GM12878 (cell line): ENCODE measurements around the gene RAB3IL1. TPM values are rescaled to one million over a fixed set of nuclear protein-coding genes. Genes with fewer than 3 reads are reported as not detected.

Experiments used
- ATAC-seq: fragments of 200-7000 bp; cut with Tn5 transposase; 3 replicates; pipeline ENCODE4 v1.9.1; 2020; ENCODE audit warnings: mild to moderate bottlenecking, moderate library complexity
- BruUV-seq: library from RNA; stranded (reverse); fragments of 400-500 nt; replicated peaks from 2 replicates; lab custom pipeline; 2021; lab: Mats Ljungman, UMichigan
- CTCF ChIA-PET: fragments of 300-600 bp; sonication (Branson Sonifier 250); formaldehyde crosslinking; extraction: SDS; loops from one replicate; lab custom pipeline; 2021; ENCODE audit warnings: inconsistent platforms; lab: Yijun Ruan, JAX
- POLR2A ChIA-PET: fragments of 350-600 bp; formaldehyde crosslinking; extraction: SDS; loops from one replicate; lab custom pipeline; 2021; ENCODE audit warnings: inconsistent platforms; lab: Charles Lee
- RAD21 ChIA-PET: fragments of 300-600 bp; sonication (Branson Sonifier 250); formaldehyde crosslinking; loops from one replicate; lab custom pipeline; 2023; ENCODE audit warnings: antibody characterized with exemption; ENCODE audit not compliant: unreplicated experiment; lab: Charles Lee
- SMC1A ChIA-PET: fragments of 300-600 bp; sonication (Branson Sonifier 250); formaldehyde crosslinking; loops from one replicate; lab custom pipeline; 2023; ENCODE audit not compliant: unreplicated experiment, uncharacterized antibody; lab: Charles Lee
- DNase-seq: peaks from one replicate; pipeline ENCODE4 v3.0.0-alpha.2; 2011; ENCODE audit warnings: low read depth, low spot score
- FAIRE-seq: peaks from 3 replicates; lab custom pipeline; 2011; peaks lifted over from hg19 to GRCh38; lab: Jason Lieb, UNC
- H2AFZ ChIP-seq: 2 replicates; pipeline ENCODE4 v1.6.0; 2011; ENCODE audit warnings: low read depth, low read length, control low read depth; ENCODE audit not compliant: control insufficient read depth
- H3K27ac ChIP-seq: 2 replicates; pipeline ENCODE4 v1.5.1; 2011; ENCODE audit warnings: control low read depth; ENCODE audit not compliant: control insufficient read depth, insufficient read depth
- H3K27me3 ChIP-seq, 2 experiments: replicated peaks in 1 of 2; 2 replicates each; pipeline versions ENCODE4 v1.6.0 to v1.6.1; 2011; ENCODE audit warnings: low read length in 1 of 2; ENCODE audit not compliant: control insufficient read depth in 2 of 2, insufficient read depth in 2 of 2
- H3K36me3 ChIP-seq, 2 experiments: 2 replicates each; pipeline ENCODE4 v1.5.1; 2011; ENCODE audit warnings: low read length in 1 of 2; ENCODE audit not compliant: control insufficient read depth in 2 of 2, insufficient read depth in 2 of 2
- H3K4me1 ChIP-seq: 2 replicates; pipeline ENCODE4 v1.6.1; 2011; ENCODE audit warnings: mild to moderate bottlenecking, low read length, moderate library complexity, mixed read lengths; ENCODE audit not compliant: control insufficient read depth, insufficient read depth
- H3K4me2 ChIP-seq: 2 replicates; pipeline ENCODE4 v1.6.0; 2011; ENCODE audit warnings: control low read depth; ENCODE audit not compliant: control insufficient read depth, insufficient read depth
- H3K4me3 ChIP-seq: fragments of 200-600 bp; sonication (generic); 2 replicates; pipeline ENCODE4 v1.5.1; 2016
- H3K79me2 ChIP-seq: 2 replicates; pipeline ENCODE4 v1.6.0; 2011; ENCODE audit warnings: low read length; ENCODE audit not compliant: control insufficient read depth, insufficient read depth
- H3K9ac ChIP-seq: 2 replicates; pipeline ENCODE4 v1.8.0; 2011; ENCODE audit warnings: low read length, control low read depth, mixed read lengths; ENCODE audit not compliant: control insufficient read depth, insufficient read depth
- H3K9me3 ChIP-seq: replicated peaks from 3 replicates; pipeline ENCODE4 v1.5.1; 2011; ENCODE audit warnings: mild to moderate bottlenecking, low read length; ENCODE audit not compliant: control insufficient read depth, insufficient read depth
- H4K20me1 ChIP-seq: 2 replicates; pipeline ENCODE4 v1.6.0; 2011; ENCODE audit not compliant: control insufficient read depth, insufficient read depth
- BCL11A ChIP-seq: IDR thresholded peaks from 2 replicates; pipeline ENCODE4 v1.6.1; 2011; ENCODE audit warnings: low read depth, low read length
- CTCF ChIP-seq, 3 experiments: IDR thresholded peaks in 2 of 3; conservative IDR thresholded peaks in 1 of 3; 2 replicates each; pipeline ENCODE4 v1.5.1; 2011; ENCODE audit warnings: low read depth in 3 of 3, low read length in 3 of 3, mild to moderate bottlenecking in 3 of 3, control low read depth in 2 of 3, moderate library complexity in 2 of 3, inconsistent platforms in 1 of 3, mixed read lengths in 1 of 3; ENCODE audit not compliant: control insufficient read depth in 2 of 3, insufficient read depth in 1 of 3; ENCODE audit errors: extremely low read depth in 1 of 3
- EED ChIP-seq: sonication (generic); IDR thresholded peaks from 2 replicates; pipeline ENCODE4 v1.6.1; 2016; ENCODE audit warnings: antibody characterized with exemption, low read depth
- NRF1 ChIP-seq: conservative IDR thresholded peaks from 2 replicates; pipeline ENCODE4 v1.6.1; 2011; ENCODE audit warnings: mild to moderate bottlenecking, low read depth, low read length, improper control_type of control experiment
- PBX3 ChIP-seq: IDR thresholded peaks from 2 replicates; pipeline ENCODE4 v1.6.1; 2011; ENCODE audit warnings: mild to moderate bottlenecking, low read depth, low read length, moderate library complexity; ENCODE audit not compliant: insufficient replicate concordance
- WRNIP1 ChIP-seq: IDR thresholded peaks from 2 replicates; pipeline ENCODE4 v1.6.1; 2011; ENCODE audit warnings: low read depth, low read length, improper control_type of control experiment, borderline replicate concordance
- ZNF24 ChIP-seq: fragments of 450-650 bp; IDR thresholded peaks from 2 replicates; pipeline ENCODE4 v1.6.1; 2017; ENCODE audit warnings: antibody characterized with exemption, mild to moderate bottlenecking
- ZNF592 ChIP-seq: fragments of 450-650 bp; IDR thresholded peaks from 2 replicates; pipeline ENCODE4 v1.6.1; 2017; ENCODE audit warnings: mild to moderate bottlenecking, moderate library complexity
- WGBS: methylation state at CpG from one replicate; pipeline ENCODE4 v1.1.6; 2016; ENCODE audit warnings: low lambda C conversion rate; ENCODE audit not compliant: insufficient replicate concordance, insufficient coverage; ENCODE audit errors: missing lambda C conversion rate; 5-methylcytosine and 5-hydroxymethylcytosine counted together
- in situ Hi-C: fragments of 300-500 bp; cut with MboI; formaldehyde crosslinking; loops from 9 replicates; pipeline ENCODE4 v1.14.3; 2018; ENCODE audit warnings: mixed read lengths
- intact Hi-C: fragments of 100-400 bp; cut with micrococcal nuclease; formaldehyde crosslinking; loops from one replicate; pipeline ENCODE4 v1.14.2; 2022; ENCODE audit not compliant: unreplicated experiment
- polyA plus RNA-seq, 11 experiments: library from polyadenylated mRNA; depleted of rRNA in 4 of 11; unstranded in 6 of 11; stranded (reverse) in 5 of 11; fragments of >200 nt; fragmentation: Nextera tagmentation in 4 of 11; fragmentation: Illumina TruSeq in 1 of 11; extraction: Ambion mirVana in 4 of 11; extraction: Trizol in 1 of 11; gene quantifications; 1 replicate in 1 of 11; 2 replicates in 10 of 11; pipeline versions ENCODE4 v1.2.1 to v1.2.3, GENCODE V29; 2011 to 2016; ENCODE audit warnings: inconsistent platforms in 2 of 11, missing spikeins in 2 of 11, low read depth in 1 of 11
- total RNA-seq, 4 experiments: library from RNA; depleted of rRNA in 3 of 4; stranded (reverse); fragments of >200 nt in 3 of 4; fragmentation: Illumina TruSeq in 1 of 4; extraction: Trizol in 1 of 4; gene quantifications; 2 replicates each; pipeline versions ENCODE4 v1.2.1 to v1.2.3, GENCODE V29; 2013 to 2021

Gene RAB3IL1
- total and polyA plus RNA-seq, 10 of the 15 experiments (the other 5 are each of a cell fraction or from before 2014, with no cell fraction given): 0.04 TPM; not detected in 9

- WGBS: 2% methylated on average over 8 of the region's 12 CpGs
- Histone ChIP-seq H2AFZ (no peak overlapping the region), H3K4me3 (peak overlapping the region; percentile 83; the same call in 1 of the 2 replicates), H3K27me3 (no peaks in the 10 kb centered on the region), H3K4me2 (peak overlapping the region; percentile 49; the same call in 1 of the 2 replicates), H3K9me3 (no peaks in the 10 kb centered on the region; the same call in 2 of the 3 replicates), H3K36me3 (no peaks in the 10 kb centered on the region), H3K79me2 (no peaks in the 10 kb centered on the region), H3K27ac (no peak overlapping the region), H4K20me1 (no peaks in the 10 kb centered on the region), H3K9ac (no peak overlapping the region), H3K4me1 (peaks cover 7% of the 10 kb centered on the region)
- CTCF ChIA-PET: interaction anchor here (0.6 to 3.3 kb wide), 7 partner anchors 56 to 773 kb away, joined by 3 to 18 read pairs (median 3); partner anchors contain the start of genes C11orf98 and CSKMT
- SMC1A ChIA-PET: interaction anchor here (0.7 to 4.8 kb wide), 5 partner anchors 10 to 216 kb away, joined by 3 to 21 read pairs (median 3); no protein-coding TSS in a partner anchor
- FAIRE-seq (no peak), ATAC-seq (peak; percentile 75), DNase-seq (no peak)
- RAD21 ChIA-PET: interaction anchor here (1.3 to 2.6 kb wide), 4 partner anchors 21 to 216 kb away, joined by 3 to 10 read pairs (median 6); no protein-coding TSS in a partner anchor
- intact Hi-C loops (no loop called here), in situ Hi-C loops (no loop called here)
- TF ChIP-seq ZNF24: no peak
- no peak for TF ChIP-seq NRF1
- no peak for TF ChIP-seq WRNIP1
- no peak for TF ChIP-seq BCL11A
- TF ChIP-seq PBX3: no peak
- 0 out of 2 replicates have a peak, but pooled peaks have one; percentile 16 for TF ChIP-seq EED
- TF ChIP-seq ZNF592: no peak
- 0 out of 6 replicates have a peak, but pooled peaks of 1 of the 3 experiments have one; percentile 33 for TF ChIP-seq CTCF (IDR thresholded peaks at IDR 0.05 in 2 of 3, conservative IDR thresholded peaks at IDR 0.05 in 1 of 3; ENCODE audit: control insufficient read depth in 2 of 3, extremely low read depth in 1 of 3, insufficient read depth in 1 of 3, low read depth in 3 of 3, low read length in 3 of 3)
- POLR2A ChIA-PET: no interaction called here
- BruUV-seq: no TSS peak
These were observed 25.3 kb downstream of the RAB3IL1 start for GRCh38 chr11:61892085-61892370.
